H1 (cell line): Measurements from ENCODE around the gene CYYR1. TPM values are rescaled to one million over a fixed set of nuclear protein-coding genes. Genes with fewer than 3 reads are reported as not detected.

Experiments used
- polyA plus RNA-seq, 7 experiments: library from polyadenylated mRNA; depleted of rRNA in 3 of 7; stranded (reverse) in 5 of 7; unstranded in 2 of 7; fragments of >200 nt in 5 of 7; fragments of 200-250 nt in 2 of 7; gene quantifications; 1 replicate in 5 of 7; 2 replicates in 1 of 7; 4 replicates in 1 of 7; pipeline versions ENCODE4 v1.2.1 to v1.2.3, GENCODE V29; 2011 to 2013; ENCODE audit warnings: missing spikeins in 2 of 7, mixed read lengths in 2 of 7
- total RNA-seq: library from RNA; stranded (reverse); fragmentation: NEBNext Ultra II Directional; extraction: Animal tissue kit (Norgen Biotek cat#: 25700); gene quantifications from 2 replicates; pipeline ENCODE4 v1.2.1, GENCODE V29; 2021
- TF ChIP-seq, protein P1 (sequence below): fragments of 300-600 bp; sonication (generic); IDR thresholded peaks from 2 replicates; pipeline ENCODE4 v1.7.1; 2012; ENCODE audit warnings: low read length, moderate library complexity, mild to moderate bottlenecking, inconsistent platforms; ENCODE audit not compliant: insufficient replicate concordance

CYYR1 gene
- total and polyA plus RNA-seq, 2 of the 8 experiments (the other 6 are each of a cell fraction or from before 2014, with no cell fraction given): 12.2 to 37.9 TPM

DNA sequence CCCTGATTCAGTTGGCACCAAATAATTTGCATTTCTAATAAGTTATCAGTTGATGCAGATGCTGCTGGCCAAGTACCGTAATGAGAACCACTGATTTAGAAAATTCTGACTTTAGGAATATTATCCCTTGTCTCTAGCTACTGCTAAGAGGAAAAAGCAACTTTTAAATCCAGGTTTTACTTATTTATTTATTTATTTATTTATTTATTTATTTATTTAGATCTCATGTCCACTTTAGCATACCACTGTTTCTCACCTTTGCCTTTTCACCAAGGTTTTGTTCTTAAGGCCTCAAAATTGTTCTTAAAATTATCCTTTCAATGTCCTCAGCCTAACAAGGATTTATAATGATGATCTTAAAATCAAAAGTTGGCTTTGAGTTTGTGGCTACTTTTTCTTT lies 8.7 kb upstream of the CYYR1 start (continued):
- TF ChIP-seq, protein P1, sequence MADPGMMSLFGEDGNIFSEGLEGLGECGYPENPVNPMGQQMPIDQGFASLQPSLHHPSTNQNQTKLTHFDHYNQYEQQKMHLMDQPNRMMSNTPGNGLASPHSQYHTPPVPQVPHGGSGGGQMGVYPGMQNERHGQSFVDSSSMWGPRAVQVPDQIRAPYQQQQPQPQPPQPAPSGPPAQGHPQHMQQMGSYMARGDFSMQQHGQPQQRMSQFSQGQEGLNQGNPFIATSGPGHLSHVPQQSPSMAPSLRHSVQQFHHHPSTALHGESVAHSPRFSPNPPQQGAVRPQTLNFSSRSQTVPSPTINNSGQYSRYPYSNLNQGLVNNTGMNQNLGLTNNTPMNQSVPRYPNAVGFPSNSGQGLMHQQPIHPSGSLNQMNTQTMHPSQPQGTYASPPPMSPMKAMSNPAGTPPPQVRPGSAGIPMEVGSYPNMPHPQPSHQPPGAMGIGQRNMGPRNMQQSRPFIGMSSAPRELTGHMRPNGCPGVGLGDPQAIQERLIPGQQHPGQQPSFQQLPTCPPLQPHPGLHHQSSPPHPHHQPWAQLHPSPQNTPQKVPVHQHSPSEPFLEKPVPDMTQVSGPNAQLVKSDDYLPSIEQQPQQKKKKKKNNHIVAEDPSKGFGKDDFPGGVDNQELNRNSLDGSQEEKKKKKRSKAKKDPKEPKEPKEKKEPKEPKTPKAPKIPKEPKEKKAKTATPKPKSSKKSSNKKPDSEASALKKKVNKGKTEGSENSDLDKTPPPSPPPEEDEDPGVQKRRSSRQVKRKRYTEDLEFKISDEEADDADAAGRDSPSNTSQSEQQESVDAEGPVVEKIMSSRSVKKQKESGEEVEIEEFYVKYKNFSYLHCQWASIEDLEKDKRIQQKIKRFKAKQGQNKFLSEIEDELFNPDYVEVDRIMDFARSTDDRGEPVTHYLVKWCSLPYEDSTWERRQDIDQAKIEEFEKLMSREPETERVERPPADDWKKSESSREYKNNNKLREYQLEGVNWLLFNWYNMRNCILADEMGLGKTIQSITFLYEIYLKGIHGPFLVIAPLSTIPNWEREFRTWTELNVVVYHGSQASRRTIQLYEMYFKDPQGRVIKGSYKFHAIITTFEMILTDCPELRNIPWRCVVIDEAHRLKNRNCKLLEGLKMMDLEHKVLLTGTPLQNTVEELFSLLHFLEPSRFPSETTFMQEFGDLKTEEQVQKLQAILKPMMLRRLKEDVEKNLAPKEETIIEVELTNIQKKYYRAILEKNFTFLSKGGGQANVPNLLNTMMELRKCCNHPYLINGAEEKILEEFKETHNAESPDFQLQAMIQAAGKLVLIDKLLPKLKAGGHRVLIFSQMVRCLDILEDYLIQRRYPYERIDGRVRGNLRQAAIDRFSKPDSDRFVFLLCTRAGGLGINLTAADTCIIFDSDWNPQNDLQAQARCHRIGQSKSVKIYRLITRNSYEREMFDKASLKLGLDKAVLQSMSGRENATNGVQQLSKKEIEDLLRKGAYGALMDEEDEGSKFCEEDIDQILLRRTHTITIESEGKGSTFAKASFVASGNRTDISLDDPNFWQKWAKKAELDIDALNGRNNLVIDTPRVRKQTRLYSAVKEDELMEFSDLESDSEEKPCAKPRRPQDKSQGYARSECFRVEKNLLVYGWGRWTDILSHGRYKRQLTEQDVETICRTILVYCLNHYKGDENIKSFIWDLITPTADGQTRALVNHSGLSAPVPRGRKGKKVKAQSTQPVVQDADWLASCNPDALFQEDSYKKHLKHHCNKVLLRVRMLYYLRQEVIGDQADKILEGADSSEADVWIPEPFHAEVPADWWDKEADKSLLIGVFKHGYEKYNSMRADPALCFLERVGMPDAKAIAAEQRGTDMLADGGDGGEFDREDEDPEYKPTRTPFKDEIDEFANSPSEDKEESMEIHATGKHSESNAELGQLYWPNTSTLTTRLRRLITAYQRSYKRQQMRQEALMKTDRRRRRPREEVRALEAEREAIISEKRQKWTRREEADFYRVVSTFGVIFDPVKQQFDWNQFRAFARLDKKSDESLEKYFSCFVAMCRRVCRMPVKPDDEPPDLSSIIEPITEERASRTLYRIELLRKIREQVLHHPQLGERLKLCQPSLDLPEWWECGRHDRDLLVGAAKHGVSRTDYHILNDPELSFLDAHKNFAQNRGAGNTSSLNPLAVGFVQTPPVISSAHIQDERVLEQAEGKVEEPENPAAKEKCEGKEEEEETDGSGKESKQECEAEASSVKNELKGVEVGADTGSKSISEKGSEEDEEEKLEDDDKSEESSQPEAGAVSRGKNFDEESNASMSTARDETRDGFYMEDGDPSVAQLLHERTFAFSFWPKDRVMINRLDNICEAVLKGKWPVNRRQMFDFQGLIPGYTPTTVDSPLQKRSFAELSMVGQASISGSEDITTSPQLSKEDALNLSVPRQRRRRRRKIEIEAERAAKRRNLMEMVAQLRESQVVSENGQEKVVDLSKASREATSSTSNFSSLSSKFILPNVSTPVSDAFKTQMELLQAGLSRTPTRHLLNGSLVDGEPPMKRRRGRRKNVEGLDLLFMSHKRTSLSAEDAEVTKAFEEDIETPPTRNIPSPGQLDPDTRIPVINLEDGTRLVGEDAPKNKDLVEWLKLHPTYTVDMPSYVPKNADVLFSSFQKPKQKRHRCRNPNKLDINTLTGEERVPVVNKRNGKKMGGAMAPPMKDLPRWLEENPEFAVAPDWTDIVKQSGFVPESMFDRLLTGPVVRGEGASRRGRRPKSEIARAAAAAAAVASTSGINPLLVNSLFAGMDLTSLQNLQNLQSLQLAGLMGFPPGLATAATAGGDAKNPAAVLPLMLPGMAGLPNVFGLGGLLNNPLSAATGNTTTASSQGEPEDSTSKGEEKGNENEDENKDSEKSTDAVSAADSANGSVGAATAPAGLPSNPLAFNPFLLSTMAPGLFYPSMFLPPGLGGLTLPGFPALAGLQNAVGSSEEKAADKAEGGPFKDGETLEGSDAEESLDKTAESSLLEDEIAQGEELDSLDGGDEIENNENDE: no peak
